Gastrocnemius medialis (tissue), 4 donors: ENCODE measurements around the gene CTSS.

Source experiments
- POLR2A ChIP-seq, 2 donors: fragments of 450-650 bp; IDR thresholded peaks; one replicate each; pipeline ENCODE4 v1.6.1; 2017; ENCODE audit warnings: antibody characterized with exemption in 2 of 2, mild to moderate bottlenecking in 2 of 2, moderate library complexity in 2 of 2
- TF ChIP-seq, protein P1 (sequence below), 5 experiments: fragments of 450-650 bp in 3 of 5; fragments of 200-600 bp in 2 of 5; sonication (generic) in 2 of 5; IDR thresholded peaks in 4 of 5; conservative IDR thresholded peaks in 1 of 5; 1 replicate in 4 of 5; 2 replicates in 1 of 5; pipeline ENCODE4 v1.5.1; 2016 to 2019; ENCODE audit warnings: antibody characterized with exemption in 5 of 5, mild to moderate bottlenecking in 3 of 5, moderate library complexity in 3 of 5

DNA sequence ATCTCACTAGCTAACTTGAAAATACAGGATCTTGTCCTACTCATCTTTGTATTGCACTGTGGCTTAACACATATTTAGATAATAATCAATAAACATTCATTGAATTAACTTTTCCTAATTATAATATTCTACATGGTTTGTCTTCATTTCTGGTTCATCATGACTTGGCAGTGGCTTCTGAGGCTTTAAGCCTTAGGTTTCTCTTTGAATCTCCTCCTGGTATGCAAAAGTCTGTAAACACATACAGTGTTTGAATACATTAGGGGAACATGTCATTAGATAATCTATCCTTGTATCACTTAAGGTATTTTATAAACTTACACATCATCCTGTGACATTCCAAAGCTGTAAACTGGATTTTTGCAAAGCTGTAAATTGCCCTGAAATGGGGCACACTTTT lies 21.9 kb upstream of the CTSS start:
- no peak for TF ChIP-seq POLR2A (IDR thresholded peaks at IDR 0.05)
- TF ChIP-seq, protein P1, sequence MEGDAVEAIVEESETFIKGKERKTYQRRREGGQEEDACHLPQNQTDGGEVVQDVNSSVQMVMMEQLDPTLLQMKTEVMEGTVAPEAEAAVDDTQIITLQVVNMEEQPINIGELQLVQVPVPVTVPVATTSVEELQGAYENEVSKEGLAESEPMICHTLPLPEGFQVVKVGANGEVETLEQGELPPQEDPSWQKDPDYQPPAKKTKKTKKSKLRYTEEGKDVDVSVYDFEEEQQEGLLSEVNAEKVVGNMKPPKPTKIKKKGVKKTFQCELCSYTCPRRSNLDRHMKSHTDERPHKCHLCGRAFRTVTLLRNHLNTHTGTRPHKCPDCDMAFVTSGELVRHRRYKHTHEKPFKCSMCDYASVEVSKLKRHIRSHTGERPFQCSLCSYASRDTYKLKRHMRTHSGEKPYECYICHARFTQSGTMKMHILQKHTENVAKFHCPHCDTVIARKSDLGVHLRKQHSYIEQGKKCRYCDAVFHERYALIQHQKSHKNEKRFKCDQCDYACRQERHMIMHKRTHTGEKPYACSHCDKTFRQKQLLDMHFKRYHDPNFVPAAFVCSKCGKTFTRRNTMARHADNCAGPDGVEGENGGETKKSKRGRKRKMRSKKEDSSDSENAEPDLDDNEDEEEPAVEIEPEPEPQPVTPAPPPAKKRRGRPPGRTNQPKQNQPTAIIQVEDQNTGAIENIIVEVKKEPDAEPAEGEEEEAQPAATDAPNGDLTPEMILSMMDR (IDR thresholded peaks at IDR 0.05 in 4 of 5, conservative IDR thresholded peaks at IDR 0.05 in 1 of 5) = no peak
